GM18519 (cell line): ENCODE measurements around the gene HTT.

ENCODE experiments used
- ATAC-seq: cut with Tn5 transposase; IDR thresholded peaks from one replicate; pipeline ENCODE4 v1.9.1; 2021; ENCODE audit warnings: mild to moderate bottlenecking, moderate library complexity; ENCODE audit not compliant: unreplicated experiment, low FRiP score

The HTT gene

DNA sequence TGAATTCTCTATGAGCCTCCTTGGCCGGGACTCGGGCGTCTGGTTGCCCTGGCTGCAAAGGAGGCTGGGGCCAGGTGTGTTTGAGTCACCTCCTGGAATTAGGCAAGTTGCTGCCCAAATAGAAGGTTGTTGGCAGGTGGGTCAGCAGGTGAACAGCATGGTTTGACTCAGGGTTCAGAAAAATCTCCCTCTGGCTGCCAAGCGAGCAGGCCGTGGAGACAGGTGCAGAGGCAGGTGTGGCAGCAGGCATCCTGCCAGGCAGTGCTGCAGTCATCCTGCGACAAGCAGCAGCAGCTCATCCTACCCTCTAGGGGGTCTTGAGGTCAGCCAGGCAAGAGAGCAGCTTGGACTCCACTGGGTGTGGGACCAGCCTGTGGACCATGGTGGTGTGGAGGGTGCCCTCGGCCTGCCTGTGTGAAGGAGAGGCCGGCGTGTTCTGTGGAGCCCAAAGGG is 182.6 kb downstream of the HTT start:
- ATAC-seq, result no peak

DNA sequence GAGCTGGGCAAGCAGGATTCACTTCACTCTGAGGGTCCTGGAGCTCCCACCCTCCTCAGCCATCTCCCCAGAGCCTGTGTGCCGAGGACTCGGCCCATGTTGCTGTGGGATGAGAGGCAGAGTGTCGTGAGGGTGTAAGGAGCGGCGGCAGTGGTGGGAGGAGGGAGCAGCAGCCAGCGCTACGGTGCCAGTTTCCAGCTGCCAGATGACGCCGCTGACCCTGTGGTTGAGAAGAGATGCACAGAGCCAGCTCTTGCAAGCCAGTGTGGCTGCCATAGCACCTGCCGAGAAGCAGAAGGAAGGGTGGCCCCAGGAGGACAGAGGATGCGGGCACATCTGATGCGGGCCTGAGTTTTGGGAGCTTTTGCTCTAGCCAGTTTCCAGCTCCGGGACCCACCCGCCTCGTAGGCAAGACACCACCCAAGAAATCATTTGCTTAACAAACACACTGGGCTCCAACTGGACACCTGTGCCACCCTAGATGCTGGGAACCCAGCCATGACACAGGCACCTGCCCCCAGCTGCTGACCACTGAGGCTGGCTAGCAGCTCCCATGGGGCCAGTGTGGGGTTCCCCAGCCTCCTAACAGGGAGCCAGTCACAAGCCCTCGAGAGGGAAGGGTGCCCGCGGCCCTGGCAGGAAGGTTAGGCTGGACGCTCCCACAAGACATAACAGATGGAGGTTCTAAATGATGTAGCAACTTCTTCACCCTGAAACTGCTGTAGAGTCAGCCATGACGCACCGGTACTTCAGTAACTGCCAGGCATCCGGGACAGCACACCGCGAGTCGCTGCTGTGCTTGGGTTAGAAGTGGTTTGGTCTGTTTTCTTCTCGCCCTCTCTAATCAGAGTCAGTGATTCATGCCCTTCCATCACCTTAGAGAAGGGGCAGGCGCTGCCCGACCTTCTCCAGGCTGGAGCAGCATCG is 183.3 kb downstream of the HTT start:
- no peak for ATAC-seq

DNA sequence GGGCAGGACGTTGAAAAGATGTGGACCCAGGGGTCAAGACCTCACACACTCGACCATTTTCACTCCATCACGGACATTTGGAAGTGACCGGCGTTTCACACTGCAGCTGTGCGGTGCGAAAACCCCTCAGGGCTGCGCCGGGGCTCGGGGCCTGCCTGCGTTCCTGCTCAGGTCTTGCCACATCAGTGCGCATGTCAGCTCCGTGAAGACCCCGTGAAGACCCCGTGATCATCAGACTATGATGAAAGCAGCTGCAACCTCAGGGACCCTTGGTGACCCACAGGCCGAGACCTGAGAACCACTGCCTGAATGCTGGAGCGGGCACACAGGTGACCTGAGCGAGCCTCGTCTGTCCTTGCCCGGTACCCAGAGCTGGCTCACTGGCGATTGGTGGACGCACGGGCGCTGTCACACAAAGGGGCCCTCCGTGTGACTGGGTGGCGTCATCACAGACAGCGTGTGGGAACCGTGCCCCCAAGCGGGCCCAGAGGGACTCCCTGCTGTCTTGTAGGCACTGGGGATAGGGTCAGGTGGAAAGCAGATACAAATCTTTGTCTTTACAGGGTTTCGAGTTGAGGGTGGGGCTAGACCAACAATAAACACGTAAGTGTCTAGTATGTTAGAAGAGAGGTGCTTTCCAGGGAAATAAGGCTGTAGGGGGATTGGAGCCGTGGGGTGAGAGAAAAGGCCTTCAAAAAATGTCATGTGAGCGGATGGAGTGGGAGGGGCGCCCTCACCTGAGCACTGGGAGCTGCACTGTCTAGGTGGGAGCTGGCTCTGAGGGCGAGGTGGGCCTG is 187.1 kb downstream of the HTT start:
- ATAC-seq, result no peak

DNA sequence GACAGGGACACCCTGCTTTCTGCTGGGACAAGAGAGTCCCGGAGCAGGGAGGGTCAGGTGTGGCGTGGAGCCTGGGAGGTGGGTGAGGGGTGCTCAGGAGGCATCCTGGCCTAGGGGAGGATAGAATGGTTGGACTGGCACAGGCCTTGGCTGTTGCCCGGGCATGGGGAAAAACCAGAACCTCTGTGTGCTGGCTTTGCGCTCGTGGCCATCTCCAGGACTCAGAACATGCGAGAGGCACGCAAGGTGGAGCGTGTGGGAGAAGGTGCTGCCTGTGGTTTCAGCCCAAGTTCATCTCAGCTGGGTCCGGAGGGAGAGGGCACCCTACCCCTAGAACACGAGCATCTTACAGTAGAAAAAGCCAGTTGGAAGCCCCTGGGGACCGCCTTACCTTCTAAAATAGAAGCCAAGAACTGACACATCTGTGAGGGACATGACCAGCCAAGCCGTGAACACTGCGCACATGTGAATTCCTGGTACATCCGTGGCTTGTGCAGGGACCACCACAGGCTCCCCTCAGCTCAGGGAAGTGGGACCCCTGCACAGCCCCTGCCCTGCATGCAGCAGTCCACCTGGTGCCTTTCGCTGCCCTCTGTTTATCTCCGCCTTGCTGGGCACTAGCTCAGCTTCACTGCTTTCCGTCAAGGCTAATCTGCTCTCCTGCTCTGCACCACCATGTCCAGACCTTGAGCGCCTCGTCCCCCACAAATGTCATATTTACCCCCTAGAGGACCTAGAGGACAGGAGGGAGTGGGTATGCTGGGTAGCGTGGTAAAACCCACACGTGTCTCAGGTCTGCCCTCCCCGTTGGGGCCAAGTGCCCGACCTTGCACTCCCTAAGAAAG is 187.9 kb downstream of the HTT start:
- ATAC-seq, result no peak

DNA sequence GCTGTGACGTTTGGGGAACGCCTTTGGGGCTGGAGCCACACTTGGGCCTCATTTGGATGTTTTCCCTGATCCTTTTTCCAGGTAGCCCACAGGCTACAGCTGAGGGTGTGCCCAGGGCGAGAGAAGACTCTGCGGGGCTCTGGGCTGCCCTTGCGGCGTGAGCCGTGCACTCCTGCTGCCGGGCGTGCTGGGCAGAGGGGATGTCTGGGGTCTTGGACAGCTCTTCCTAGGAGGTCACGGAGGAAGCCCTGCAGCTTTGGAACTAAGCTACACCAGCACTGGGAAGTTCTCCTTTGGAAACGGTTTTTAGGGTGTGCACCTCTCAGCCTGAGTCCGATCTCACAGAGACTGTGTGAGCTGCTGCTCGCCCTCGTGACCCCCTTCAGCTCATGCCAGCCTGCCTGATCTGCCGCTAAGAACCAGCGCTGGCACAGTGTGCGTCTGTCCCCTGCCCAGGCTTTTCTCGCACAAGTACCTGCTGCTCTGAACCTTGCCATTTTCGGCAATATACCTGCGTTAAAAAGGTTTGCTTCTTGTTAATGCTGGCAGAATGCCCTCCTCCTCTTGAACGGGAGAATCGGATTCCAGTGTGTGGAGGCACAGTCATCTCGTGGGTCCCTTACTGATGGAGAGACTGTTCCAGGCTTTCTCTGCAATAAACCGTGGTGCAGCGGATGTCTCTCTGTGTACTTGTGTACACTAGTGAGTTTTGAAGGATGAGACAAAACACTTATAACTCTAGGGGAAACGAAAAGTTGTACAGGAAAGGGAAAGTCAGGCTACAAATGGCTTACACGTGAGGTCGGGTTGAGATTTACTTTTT is 188.8 kb downstream of the HTT start:
- no peak for ATAC-seq

DNA sequence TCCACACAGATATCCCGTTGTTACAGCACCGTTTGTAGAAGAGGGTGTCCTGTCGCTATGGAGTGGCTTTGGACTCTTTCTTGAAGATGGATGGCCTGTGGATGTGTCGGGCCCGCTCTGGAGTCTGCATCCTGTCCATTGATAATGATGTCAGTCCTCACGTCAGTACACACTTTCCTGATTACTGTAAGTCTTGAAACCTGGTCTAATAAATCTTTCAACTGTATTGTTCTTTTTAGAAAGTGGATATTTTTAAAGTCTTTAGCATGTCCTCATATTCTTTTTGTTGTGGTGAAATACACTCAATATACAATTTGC is 189.4 kb downstream of the HTT start:
- no peak for ATAC-seq

DNA sequence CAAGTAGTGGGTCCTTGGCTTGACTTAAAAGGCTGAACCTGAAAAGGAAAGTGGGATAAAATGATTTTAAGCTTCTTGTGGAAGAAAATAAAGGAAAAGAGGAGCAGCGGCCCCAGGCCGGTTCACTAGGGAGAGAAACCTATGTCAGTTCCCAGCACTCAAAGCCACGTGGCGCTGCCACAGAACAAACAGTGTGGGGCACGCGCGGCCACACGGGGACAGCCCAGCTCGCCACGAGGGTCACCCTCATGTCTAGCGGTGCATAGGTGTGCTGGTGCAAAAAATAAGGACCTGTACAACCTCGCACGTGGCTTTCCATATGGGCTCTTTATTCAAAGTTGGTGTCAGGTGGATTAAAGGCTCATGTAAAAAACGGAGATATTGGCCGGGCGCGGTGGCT is 191.6 kb downstream of the HTT start:
- no peak for ATAC-seq

DNA sequence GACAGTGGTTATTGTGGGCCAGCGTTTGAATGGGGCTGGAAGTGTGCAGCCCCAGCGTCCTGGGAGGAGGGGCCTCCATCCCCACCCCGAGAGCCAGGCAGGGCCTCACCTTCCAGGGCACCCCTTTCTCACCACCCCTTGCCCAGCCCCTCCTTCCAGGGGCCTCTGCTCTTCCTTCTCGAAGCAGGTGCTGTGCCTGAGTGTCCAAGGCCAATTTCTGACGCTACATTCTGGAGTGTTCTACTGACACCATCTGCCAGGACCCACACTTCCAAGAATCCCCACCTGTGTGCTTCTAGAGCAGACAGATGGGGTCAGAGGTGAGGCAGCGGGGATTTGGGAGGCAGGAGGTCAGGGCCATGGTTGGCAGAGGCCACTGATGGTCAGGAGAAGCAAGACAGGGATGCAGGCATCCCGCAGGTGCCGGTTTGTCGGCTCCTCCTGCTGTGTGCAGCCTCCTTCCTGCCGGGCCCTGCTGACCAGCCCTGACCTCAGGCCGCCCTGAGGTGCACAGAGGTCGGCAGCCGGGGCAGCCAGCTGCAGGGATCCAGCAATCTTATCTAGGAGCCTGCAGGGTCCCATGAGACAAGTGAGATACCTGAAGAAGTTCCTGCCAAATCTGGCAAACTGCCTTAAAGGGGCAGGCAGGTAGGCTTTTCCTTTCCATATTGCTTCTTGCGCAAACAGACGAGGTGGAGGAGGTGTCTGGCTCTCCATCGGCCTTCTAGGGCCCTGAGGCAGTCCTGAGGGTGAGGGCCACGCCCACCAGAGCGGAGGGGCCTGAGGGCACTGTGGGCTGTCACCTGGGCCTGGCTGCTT is 193.3 kb downstream of the HTT start:
- ATAC-seq, result no peak

DNA sequence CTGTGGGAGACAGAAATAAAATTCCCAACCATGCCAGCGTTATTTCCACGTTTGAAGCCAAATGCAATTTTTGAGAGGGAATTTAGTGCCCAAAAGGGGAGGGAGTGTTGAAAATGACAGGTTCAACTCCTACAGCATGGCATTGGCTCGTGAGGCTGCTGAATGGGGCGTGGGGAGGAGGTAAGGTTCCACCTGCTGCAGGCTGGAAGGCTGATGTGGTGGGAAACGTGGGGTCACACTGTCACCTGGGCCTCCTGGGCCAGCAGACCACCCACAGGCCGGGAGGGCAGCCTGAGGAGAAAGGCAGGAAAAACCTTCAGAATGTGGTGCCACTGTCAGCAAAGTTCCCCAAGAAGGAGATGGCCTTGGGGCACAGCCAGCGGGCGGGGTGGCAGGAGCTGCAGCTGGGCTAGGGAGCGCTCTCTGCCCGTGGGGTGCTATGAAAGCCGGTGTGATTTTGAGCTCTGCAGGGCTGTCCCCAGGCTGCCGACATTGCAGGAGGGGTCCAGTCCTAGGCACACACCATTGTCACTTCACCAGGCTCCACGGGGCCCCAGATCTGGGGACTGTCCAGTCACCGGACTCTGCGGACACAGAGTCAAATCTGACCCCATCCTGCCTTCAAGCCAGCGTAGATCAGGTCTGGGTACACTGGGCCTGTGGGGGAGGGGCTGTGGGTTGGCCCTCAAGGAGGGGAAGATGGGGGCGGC is 194.1 kb downstream of the HTT start:
- ATAC-seq, result no peak

DNA sequence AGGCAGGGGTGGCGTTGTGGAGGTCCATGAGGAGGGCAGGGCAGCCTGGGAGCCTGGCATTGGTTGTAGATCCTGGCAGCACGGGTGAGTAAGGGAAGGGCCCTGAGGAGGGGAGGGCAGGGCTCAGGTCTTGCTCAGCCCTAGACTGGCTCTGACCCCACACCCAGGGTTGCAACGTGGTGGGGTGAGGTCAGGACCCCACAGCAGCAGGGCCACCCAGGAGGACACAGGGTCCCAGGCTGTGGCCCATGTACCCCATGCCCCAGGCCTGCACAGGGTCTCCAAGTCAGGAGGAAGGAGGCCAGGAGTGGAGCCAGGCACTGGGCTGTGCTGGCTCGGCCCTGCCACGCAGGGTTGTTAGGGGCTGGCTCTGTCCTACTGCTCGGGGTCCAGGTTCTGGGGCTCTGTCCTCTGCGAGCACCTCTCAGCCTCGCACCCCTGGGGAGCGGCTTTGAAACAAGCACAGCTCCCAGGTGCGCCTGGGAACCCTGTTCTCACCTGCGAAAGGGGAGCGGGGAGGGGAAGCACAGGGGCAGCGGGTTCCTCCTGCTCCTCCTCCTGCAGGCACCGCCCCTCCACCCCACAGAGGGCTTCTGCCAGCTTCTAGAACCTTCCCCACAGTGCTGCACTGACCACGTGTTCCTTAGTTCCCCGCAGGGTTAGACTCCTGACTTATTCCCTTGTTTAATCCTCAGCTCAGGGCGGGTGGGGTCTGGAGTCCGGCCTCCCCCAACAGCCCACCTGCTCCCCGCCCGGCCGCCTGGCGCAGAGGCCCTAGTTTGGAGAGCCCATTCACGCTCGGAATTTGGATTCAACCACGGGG is 194.8 kb downstream of the HTT start:
- no peak for ATAC-seq

DNA sequence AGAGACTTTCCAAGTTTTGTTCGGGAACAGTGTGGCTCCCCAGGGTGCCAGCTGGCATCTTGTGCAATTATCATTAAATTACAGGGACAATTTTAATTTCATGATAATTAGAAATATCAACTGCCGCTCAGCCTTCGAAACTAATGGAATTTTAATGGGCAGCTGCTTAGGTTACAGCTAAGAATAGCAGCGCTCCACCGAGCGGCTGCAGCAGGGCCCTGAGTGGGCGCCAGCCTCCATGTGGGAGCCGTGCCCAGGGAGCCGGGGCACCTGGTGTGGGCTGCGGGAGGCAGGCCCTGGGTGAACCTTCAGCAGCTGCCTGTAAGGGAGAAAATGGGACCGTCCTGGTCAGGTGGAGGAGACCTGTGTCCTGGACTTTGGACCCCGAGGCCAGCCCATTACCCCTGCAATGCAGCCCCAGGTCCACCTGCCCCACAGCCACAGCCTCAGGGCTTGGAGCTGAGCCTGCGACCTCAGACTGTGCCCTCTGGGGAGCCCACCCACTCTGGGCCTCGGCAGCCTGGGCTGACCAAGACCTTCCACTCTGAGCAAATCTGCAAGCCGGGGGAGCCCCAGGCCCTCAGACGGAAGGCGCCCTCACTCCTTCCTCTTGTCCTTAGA is 195.6 kb downstream of the HTT start:
- no peak for ATAC-seq

DNA sequence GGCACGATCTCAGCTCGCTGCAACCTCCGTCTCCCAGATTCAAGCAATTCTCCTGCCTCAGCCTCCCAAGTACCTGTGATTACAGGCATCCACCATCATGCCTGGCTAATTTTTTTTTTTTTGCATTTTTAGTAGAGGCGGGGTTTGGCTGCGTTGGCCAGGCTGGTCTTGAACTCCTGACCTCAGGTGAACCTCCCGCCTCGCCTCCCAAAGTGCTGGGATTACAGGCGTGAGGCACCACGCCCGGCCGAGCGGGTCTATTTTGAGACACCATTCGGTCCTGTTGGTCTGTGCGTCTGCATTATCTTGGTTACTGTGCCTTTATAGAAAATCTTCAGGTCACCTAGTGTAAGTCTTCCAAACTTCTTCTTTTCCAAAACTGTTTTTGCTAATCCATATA is 196.7 kb downstream of the HTT start:
- no peak for ATAC-seq

DNA sequence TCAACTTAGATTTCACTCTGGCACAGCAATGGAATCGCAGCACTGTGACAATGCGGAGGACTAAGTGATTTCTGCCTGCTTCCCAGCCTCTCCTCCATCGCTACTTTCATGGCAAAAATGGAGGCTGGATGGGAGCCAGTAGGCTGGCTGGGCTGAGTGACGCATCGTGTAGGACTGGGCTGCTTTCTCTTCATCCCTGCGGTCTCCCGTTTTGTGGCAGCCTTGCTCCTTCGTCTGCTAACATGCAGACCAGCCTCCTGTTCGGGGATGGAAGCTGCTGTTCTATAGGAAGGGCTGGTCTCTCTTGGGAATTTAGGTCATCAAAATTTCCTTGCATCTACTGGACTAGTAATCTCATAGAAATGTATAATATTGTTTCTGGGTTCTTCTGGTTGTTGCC is 202.5 kb downstream of the HTT start:
- no peak for ATAC-seq

DNA sequence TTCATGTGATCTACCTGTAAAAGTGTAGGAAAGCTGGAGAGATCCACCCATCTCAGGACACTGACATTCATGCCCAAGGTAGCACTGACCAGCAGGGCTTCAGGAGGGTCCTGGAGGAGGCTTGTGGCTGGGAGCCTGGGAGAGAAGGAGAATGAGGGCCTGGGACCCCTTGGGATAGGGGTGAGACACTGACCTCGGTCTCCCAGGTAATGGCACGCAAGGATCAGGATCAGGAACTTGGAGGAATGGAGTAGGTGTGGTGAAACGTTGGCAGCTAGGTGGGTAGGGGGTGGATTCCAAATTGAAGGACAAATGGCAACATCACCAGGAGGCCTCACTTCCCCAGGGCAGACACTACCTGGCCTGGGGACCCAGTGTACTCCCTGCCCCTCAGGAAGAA is 206.0 kb downstream of the HTT start:
- ATAC-seq, result no peak

DNA sequence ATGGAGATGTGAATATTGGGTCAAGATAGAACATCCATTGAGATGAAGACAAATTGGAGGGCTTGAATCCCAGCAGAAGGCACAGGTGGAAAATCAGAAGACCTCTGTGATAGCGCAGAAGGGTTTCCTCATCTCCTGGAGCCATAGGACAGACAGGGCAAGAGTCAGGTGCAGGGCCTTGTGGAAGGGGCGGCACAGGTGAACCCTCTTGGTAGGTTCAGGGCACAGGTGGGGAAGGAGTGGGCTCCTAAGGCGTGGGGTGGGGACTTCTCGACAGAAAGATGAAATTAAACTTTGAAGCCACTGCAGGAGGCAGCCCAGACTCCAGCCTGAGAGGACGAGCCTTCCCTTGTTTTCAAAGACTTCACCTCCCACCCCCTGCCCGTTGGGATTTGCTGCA is 209.0 kb downstream of the HTT start:
- ATAC-seq, result no peak

DNA sequence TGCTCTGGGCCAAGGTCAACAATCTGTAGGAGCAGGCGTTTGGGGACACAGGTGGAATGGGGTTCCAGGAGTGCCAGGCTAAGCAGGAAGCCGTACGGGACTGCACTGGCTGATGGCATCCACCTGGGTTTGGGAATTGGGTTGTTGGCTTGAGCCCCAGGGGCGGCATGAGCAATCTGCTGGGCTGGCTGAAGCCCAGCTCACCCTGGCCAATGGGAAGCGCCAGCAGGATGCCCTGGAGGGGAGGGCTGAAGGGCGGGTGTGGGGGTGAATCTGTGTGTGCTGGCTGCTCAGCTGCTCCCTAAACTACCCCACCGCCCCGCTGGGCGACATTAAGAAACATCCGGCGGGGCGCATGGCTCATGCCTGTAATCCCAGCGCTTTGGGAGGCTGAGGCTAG is 209.4 kb downstream of the HTT start:
- ATAC-seq, result no peak
